Fibroblast of peridontal ligament (primary cell): ENCODE measurements around the gene EXOC4.
"Not testable (repeated sequence)": the region's sequence is repeated elsewhere in the genome, so short reads cannot be mapped to it uniquely, and the experiment has no call there.

Experiments
- DNase-seq: peaks from one replicate; pipeline ENCODE4 v3.0.0-alpha.2; 2010; ENCODE audit errors: extremely low read depth

EXOC4 gene

GRCh38 chr7:133315332-133316040, 62.6 kb downstream of the EXOC4 start:
- peak; percentile 70 for DNase-seq

GRCh38 chr7:133319842-133320241, 67.0 kb downstream of the EXOC4 start:
- no peak for DNase-seq

- DNase-seq: no peak
Observed at GRCh38 chr7:133320891-133321290, 68.0 kb downstream of the EXOC4 start.

- DNase-seq: not testable (repeated sequence)
Observed at GRCh38 chr7:133321366-133321765, 68.5 kb downstream of the EXOC4 start.

DNA sequence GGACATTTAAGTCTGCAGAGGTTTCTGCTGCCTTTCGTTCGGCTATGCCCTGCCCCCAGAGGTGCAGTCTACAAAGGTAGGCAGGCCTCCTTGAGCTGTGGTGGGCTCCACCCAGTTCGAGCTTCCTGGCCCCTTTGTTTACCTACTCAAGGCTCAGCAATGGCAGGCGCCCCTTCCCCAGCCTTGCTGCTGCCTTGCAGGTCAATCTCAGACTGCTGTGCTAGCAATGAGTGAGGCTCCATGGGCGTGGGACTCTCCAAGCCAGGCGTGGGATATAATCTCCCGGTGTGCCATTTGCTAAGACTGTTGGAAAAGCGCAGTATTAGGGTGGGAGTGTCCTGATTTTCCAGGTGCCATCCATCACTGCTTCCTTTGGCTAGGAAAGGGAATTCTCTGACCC, 73.9 kb downstream of the EXOC4 start:
- not testable (repeated sequence) for DNase-seq

GRCh38 chr7:133328021-133328420, 75.1 kb downstream of the EXOC4 start:
- not testable (repeated sequence) for DNase-seq

DNA sequence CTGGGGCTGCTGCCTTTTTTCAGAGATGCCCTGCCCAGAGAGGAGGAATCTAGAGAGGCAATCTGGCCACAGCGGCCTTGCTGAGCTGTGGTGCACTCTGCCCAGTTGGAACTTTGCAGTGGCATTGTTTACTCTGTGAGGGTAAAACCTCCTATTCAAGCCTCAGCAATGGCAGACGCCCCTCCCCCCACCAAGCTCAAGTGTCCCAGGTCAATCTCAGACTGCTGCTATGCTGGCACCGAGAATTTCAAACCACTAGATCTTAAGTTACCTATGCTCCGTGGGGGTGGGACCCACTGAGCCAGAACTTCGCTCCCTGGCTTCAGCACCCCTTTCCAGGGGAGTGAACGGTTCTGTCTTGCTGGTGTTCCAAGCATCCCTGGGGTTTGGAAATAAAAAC, 77.2 kb downstream of the EXOC4 start:
- no peak for DNase-seq

DNA sequence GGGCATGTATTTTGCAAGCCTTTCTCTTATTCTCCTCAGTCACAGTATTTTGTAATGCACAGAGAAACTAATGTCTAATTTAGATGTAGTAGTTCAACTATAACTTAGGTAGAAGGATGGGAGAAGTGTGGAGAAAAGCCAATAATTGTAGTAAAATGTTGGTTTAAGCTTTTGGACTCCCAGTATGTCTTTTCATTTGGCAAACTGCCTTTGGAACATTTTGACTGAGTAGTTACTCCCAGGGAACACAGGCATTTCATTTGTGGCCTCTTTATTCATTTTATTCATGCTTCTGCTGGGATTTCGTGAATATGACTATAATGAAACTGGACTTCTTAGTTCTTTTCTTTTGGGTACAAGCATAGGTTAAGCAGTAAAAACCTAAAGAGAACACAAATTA, 79.0 kb downstream of the EXOC4 start:
- peak; percentile 49 for DNase-seq

DNA sequence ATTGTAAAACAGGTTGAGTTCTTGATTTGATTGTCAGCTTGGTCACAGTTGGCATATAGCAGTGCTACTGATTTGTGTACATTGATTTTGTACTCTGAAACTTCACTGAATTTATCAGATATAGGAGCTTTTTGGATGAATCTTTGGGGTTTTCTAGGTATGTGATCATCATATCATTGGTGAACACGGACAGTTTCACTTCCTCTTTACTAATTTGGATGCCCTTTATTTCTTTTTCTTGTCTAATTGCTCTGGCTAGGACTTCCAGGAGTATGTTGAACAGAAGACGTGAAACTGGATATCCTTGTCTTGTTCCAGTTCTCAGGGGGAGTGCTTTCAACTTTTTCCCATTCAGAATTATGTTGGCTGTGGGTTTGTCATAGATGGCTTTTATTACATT, 86.9 kb downstream of the EXOC4 start:
- DNase-seq: no peak

GRCh38 chr7:133344275-133344674, 91.4 kb downstream of the EXOC4 start:
- peak; percentile 49 for DNase-seq

DNA sequence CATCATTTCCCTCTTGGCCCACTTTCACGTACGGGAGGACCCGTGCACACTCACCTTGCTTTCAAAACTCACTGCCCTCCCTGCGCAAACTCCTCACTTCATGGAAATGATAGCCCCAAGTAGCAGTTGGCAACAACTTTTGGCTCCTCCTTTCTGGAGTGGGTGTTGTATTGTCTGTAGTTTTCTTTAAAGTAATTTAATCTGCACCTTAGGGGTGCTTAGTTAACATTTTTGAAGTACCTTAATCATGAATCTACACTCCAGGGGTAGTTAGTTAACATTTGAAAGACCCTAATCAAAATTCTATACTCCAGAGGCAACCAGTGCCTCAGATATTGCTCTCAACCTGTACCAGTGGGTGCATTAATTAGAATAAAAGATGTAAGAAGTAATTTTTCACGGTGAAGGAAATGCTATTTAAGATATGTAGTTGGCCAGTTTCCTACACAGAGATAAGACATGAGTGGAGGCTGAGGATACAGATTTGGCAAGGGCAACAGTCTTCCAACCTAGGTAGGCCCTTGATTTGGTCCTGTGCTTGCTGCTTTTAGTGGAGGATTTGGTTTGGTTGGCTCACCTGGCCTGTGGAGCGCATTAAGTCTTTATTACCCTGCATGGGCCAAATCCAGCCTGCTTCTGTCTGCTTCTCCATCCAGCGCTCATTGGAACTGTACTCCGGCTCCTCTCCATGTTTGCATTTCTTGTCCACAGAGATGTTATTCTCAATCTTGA, 93.0 kb downstream of the EXOC4 start:
- no peak for DNase-seq

DNA sequence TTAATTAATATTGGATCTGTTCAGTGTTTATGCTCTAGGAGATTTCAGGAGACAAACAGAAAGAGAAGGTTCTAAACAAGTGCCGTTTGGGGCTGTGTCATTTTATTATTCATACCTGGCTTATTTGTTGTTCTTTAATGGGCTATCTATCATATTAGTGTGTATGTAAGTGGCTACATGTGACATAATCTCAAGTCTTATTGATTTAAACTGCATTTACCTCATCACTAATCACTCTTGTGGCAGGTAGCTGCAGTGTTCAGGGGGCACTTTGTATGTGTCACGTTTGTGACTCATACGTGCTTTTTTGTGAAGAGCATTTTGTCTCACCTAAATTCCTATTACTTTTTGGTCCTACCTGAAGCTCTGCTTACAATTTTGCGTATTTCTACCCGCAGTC, 95.4 kb downstream of the EXOC4 start:
- no peak for DNase-seq

GRCh38 chr7:133349101-133349500, 96.2 kb downstream of the EXOC4 start:
- no peak for DNase-seq

GRCh38 chr7:133352430-133352829, 99.6 kb downstream of the EXOC4 start:
- DNase-seq: no peak

- no peak for DNase-seq
Observed at GRCh38 chr7:133353775-133354174, 100.9 kb downstream of the EXOC4 start.

- DNase-seq: peak; percentile 38
Observed at GRCh38 chr7:133354546-133355324, 101.9 kb downstream of the EXOC4 start.

GRCh38 chr7:133355325-133355708, 102.4 kb downstream of the EXOC4 start:
- peak; percentile 83 for DNase-seq

GRCh38 chr7:133355822-133356221, 102.9 kb downstream of the EXOC4 start:
- no peak for DNase-seq

GRCh38 chr7:133358708-133359107, 105.8 kb downstream of the EXOC4 start:
- peak; percentile 68 for DNase-seq

GRCh38 chr7:133359449-133359848, 106.6 kb downstream of the EXOC4 start:
- DNase-seq: no peak

- DNase-seq: no peak
Observed at GRCh38 chr7:133360201-133360600, 107.3 kb downstream of the EXOC4 start.

DNA sequence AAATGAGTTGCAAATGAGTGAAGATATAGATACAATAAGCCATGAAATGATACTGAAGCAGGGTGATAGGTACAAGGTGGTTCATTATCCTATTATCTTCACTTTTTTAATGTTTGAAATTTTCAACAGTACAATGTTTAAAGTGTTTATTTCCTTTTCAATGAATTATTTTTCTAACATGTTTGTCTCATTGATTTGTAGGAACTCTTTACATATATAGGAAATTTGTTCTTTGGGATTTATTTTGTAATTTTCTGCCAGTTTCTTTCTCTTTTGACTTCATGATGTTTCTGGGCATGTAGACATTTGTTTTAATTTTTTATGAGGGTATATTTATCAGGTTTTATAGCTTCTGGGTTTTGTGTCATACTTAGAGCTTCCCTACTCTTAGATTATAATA, 108.9 kb downstream of the EXOC4 start:
- no peak for DNase-seq
